Caco-2 (cell line): ENCODE results near the gene WDR75. TPM values are rescaled to one million over a fixed set of nuclear protein-coding genes. Genes with fewer than 3 reads are reported as not detected.

Experiments used
- BruUV-seq: library from RNA; stranded (reverse); fragments of 400-500 nt; replicated peaks from 2 replicates; lab custom pipeline; 2021; lab: Mats Ljungman, UMichigan
- CTCF ChIA-PET: fragments of 300-600 bp; sonication (Branson Sonifier 250); formaldehyde crosslinking; loops from one replicate; lab custom pipeline; 2022; ENCODE audit warnings: antibody characterized with exemption; lab: Charles Lee
- POLR2A ChIA-PET: fragments of 300-600 bp; sonication (Branson Sonifier 250); formaldehyde crosslinking; loops from one replicate; lab custom pipeline; 2022; ENCODE audit warnings: antibody characterized with exemption; lab: Charles Lee
- DNase-seq, 2 experiments: peaks; one replicate each; pipeline versions ENCODE4 v3.0.0 to v3.0.0-alpha.2; 2020 to 2022
- H3K27me3 ChIP-seq: replicated peaks from 2 replicates; pipeline ENCODE4 v1.6.0; 2011; ENCODE audit warnings: low read length; ENCODE audit not compliant: control insufficient read depth, insufficient read depth
- H3K36me3 ChIP-seq: 2 replicates; pipeline ENCODE4 v1.5.1; 2011; ENCODE audit warnings: low read length; ENCODE audit not compliant: control insufficient read depth, insufficient read depth
- H3K4me1 ChIP-seq: fragments of 250-450 bp; sonication (Bioruptor Pico); 2 replicates; pipeline ENCODE4 v1.5.1; 2020; ENCODE audit warnings: mild to moderate bottlenecking
- H3K4me3 ChIP-seq: 2 replicates; pipeline ENCODE4 v1.5.1; 2011; ENCODE audit warnings: low read depth, mild to moderate bottlenecking, control low read depth, low read length
- H3K9me3 ChIP-seq: fragments of 250-450 bp; sonication (Bioruptor Pico); 2 replicates; pipeline ENCODE4 v1.5.1; 2020; ENCODE audit warnings: mild to moderate bottlenecking, moderate library complexity
- H3K27ac Mint-ChIP-seq: one replicate; pipeline ENCODE4 v1.8.0; 2022; ENCODE audit warnings: mixed read lengths; ENCODE audit not compliant: unreplicated experiment
- H3K27me3 Mint-ChIP-seq: one replicate; pipeline ENCODE4 v1.8.0; 2022; ENCODE audit warnings: mixed read lengths; ENCODE audit not compliant: insufficient read depth, unreplicated experiment
- H3K36me3 Mint-ChIP-seq: one replicate; pipeline ENCODE4 v1.8.0; 2022; ENCODE audit warnings: mild to moderate bottlenecking, mixed read lengths; ENCODE audit not compliant: insufficient read depth, unreplicated experiment
- H3K4me1 Mint-ChIP-seq: one replicate; pipeline ENCODE4 v1.8.0; 2022; ENCODE audit warnings: low read depth, mixed read lengths; ENCODE audit not compliant: unreplicated experiment
- H3K4me3 Mint-ChIP-seq: one replicate; pipeline ENCODE4 v1.8.0; 2022; ENCODE audit warnings: mild to moderate bottlenecking, moderate library complexity, mixed read lengths; ENCODE audit not compliant: unreplicated experiment
- H3K9me3 Mint-ChIP-seq: one replicate; pipeline ENCODE4 v1.8.0; 2022; ENCODE audit warnings: mixed read lengths; ENCODE audit not compliant: unreplicated experiment
- intact Hi-C: fragments of 100-400 bp; cut with micrococcal nuclease; formaldehyde crosslinking; loops from one replicate; pipeline ENCODE4 v1.10.0; 2022; ENCODE audit not compliant: unreplicated experiment
- total RNA-seq: library from RNA; stranded (reverse); gene quantifications from 2 replicates; pipeline ENCODE4 v1.2.3, GENCODE V29; 2022
- TF ChIP-seq, protein P1 (sequence below), 2 experiments: fragments of 200-600 bp in 1 of 2; IDR thresholded peaks; 1 replicate in 1 of 2; 2 replicates in 1 of 2; pipeline versions ENCODE4 v1.5.1 to v1.8.0; 2011 to 2022; ENCODE audit warnings: antibody characterized with exemption in 1 of 2, control low read depth in 1 of 2, inconsistent platforms in 1 of 2, low read depth in 1 of 2, low read length in 1 of 2, mild to moderate bottlenecking in 1 of 2, moderate library complexity in 1 of 2; ENCODE audit not compliant: insufficient read depth in 1 of 2, severe bottlenecking in 1 of 2, unreplicated experiment in 1 of 2

WDR75 gene
- total RNA-seq, 1 experiment from 2014 or later, result 50.2 TPM

DNA sequence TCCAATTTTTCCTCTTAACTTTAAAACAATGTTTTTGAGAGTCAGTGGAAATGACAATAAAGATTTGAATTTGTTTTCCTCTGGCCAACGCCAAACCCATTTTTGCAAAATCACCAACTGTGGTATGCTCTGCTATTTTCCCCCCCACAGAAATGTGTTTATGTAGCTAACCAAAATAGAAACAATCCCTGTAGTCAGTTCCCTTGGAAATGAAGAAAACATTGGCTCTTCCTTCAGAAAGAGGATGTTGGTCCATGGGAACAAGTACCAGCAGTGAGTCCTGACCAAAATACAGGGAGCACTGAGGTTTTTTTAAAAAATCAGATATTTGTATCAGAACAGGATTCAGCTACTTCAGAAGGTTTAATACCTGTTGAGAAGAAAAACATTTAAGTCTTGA lies 74.0 kb downstream of the WDR75 start:
- no peaks in the 10 kb centered on the region for H3K9me3 ChIP-seq
- no TSS peak for BruUV-seq
- H3K27me3 ChIP-seq, result no peaks in the 10 kb centered on the region
- TF ChIP-seq, protein P1, sequence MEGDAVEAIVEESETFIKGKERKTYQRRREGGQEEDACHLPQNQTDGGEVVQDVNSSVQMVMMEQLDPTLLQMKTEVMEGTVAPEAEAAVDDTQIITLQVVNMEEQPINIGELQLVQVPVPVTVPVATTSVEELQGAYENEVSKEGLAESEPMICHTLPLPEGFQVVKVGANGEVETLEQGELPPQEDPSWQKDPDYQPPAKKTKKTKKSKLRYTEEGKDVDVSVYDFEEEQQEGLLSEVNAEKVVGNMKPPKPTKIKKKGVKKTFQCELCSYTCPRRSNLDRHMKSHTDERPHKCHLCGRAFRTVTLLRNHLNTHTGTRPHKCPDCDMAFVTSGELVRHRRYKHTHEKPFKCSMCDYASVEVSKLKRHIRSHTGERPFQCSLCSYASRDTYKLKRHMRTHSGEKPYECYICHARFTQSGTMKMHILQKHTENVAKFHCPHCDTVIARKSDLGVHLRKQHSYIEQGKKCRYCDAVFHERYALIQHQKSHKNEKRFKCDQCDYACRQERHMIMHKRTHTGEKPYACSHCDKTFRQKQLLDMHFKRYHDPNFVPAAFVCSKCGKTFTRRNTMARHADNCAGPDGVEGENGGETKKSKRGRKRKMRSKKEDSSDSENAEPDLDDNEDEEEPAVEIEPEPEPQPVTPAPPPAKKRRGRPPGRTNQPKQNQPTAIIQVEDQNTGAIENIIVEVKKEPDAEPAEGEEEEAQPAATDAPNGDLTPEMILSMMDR (IDR thresholded peaks at IDR 0.05; ENCODE audit: insufficient read depth in 1 of 2, low read depth in 1 of 2, low read length in 1 of 2, severe bottlenecking in 1 of 2, unreplicated experiment in 1 of 2), result no peak
- Mint-ChIP-seq H3K27ac (no peak overlapping the region), H3K27me3 (no peaks in the 10 kb centered on the region), H3K4me3 (no peak overlapping the region), H3K36me3 (no peaks in the 10 kb centered on the region), H3K9me3 (peaks cover 13% of the 10 kb centered on the region), H3K4me1 (peaks cover 5% of the 10 kb centered on the region)
- POLR2A ChIA-PET, result no interaction called here
- CTCF ChIA-PET, result no interaction called here
- intact Hi-C loops, result no loop called here
- no peaks in the 10 kb centered on the region for H3K36me3 ChIP-seq
- no peak overlapping the region for H3K4me3 ChIP-seq
- peaks cover 7% of the 10 kb centered on the region; the same call in 1 of the 2 replicates for H3K4me1 ChIP-seq
- no peak for DNase-seq

DNA sequence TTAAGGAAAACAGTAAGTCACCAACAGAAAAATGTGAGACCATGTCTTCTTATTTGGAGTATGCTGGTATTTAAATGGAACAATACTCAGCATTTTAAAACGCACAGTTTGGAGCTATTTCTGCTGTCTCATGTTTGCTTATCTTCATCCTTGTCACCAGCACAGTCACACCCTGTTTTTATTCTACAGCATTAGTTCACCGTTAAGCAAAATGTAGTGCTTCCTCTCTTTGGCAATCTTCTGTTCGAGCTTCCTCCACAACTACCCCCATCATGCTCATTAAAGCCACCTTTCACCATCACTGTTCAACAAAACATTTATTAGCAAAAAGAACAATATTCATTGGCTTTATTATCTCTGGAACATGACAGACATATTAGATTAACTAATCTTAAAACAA lies 75.3 kb downstream of the WDR75 start:
- H3K4me3 ChIP-seq, result no peak overlapping the region
- peaks cover 13% of the 10 kb centered on the region for H3K9me3 Mint-ChIP-seq
- intact Hi-C loops, result no loop called here
- no peaks in the 10 kb centered on the region for H3K36me3 ChIP-seq
- H3K4me1 ChIP-seq, result peaks cover under 1% of the 10 kb centered on the region
- no peak overlapping the region for H3K4me3 Mint-ChIP-seq
- CTCF ChIA-PET, result no interaction called here
- no peak for DNase-seq
- no peaks in the 10 kb centered on the region for H3K36me3 Mint-ChIP-seq
- TF ChIP-seq, protein P1 (IDR thresholded peaks at IDR 0.05; ENCODE audit: insufficient read depth in 1 of 2, low read depth in 1 of 2, low read length in 1 of 2, severe bottlenecking in 1 of 2, unreplicated experiment in 1 of 2), result no peak
- peaks cover 7% of the 10 kb centered on the region for H3K4me1 Mint-ChIP-seq
- H3K27me3 ChIP-seq, result no peaks in the 10 kb centered on the region
- H3K9me3 ChIP-seq, result no peaks in the 10 kb centered on the region
- POLR2A ChIA-PET, result no interaction called here
- H3K27ac Mint-ChIP-seq, result no peak overlapping the region
- H3K27me3 Mint-ChIP-seq, result no peaks in the 10 kb centered on the region
- no TSS peak for BruUV-seq

DNA sequence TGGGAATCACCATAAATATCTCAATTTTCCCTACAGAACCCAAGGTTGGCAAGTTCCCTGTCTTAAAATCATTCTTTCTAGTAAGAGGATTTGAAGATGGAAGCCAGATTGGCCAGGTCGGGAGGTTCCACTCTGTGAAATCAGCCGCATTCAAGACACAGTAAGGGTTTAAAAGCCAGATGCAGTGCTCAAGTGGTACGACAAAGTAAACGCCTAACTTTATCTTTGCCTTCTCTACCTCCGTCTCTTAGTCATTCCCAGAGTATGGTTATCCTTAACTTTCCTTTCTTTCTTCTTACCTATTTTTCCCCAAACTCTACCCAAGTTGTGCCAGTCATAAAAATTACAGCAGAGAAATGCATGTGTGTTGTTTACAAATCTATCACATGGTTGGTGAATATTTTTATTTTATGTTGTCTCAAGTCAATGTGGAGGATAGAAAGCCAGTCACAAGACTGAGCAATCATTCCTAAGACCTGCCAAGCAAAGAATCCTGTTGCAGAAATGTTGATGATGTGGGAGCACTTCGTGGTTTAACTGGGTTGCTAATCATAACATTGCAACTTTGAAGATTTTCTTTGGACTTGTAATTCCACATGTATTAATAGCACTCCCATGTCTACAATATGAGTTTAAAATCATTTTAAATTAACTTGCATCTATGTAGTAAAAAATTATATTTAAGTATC lies 76.7 kb downstream of the WDR75 start:
- ChIA-PET CTCF (no interaction called here), POLR2A (no interaction called here)
- Mint-ChIP-seq H3K27ac (no peak overlapping the region), H3K27me3 (no peaks in the 10 kb centered on the region), H3K9me3 (peaks cover 13% of the 10 kb centered on the region), H3K4me1 (peaks cover 20% of the 10 kb centered on the region), H3K4me3 (no peak overlapping the region), H3K36me3 (no peaks in the 10 kb centered on the region)
- Histone ChIP-seq H3K9me3 (no peaks in the 10 kb centered on the region), H3K36me3 (no peaks in the 10 kb centered on the region), H3K27me3 (no peaks in the 10 kb centered on the region), H3K4me3 (no peak overlapping the region), H3K4me1 (peaks cover 15% of the 10 kb centered on the region)
- intact Hi-C loops, result no loop called here
- TF ChIP-seq, protein P1 (IDR thresholded peaks at IDR 0.05; ENCODE audit: insufficient read depth in 1 of 2, low read depth in 1 of 2, low read length in 1 of 2, severe bottlenecking in 1 of 2, unreplicated experiment in 1 of 2), result no peak
- no TSS peak for BruUV-seq
- DNase-seq, result no peak
